AG04449 (cell line): Measurements from ENCODE around the gene TUBGCP5.

Experiments
- CTCF ChIA-PET: fragments of 350-600 bp; formaldehyde crosslinking; extraction: SDS; loops from one replicate; lab custom pipeline; 2021; ENCODE audit warnings: antibody characterized with exemption; lab: Yijun Ruan, JAX
- POLR2A ChIA-PET: fragments of 400-600, 350-600 bp; formaldehyde crosslinking; extraction: SDS; loops from one replicate; lab custom pipeline; 2020; ENCODE audit warnings: antibody characterized with exemption, inconsistent platforms; lab: Yijun Ruan, JAX
- DNase-seq: peaks from one replicate; pipeline ENCODE4 v3.0.0-alpha.2; 2010; ENCODE audit warnings: low read depth, low spot score
- H3K4me3 ChIP-seq: 2 replicates; pipeline ENCODE4 v1.5.1; 2011; ENCODE audit warnings: low read depth, mild to moderate bottlenecking, control low read depth, low read length
- TF ChIP-seq, protein P1 (sequence below): IDR thresholded peaks from one replicate; pipeline ENCODE4 v1.5.1; 2011; ENCODE audit warnings: mild to moderate bottlenecking, moderate library complexity, low read length, control low read depth, inconsistent platforms; ENCODE audit not compliant: insufficient read depth; ENCODE audit errors: missing control alignments

Gene TUBGCP5

DNA sequence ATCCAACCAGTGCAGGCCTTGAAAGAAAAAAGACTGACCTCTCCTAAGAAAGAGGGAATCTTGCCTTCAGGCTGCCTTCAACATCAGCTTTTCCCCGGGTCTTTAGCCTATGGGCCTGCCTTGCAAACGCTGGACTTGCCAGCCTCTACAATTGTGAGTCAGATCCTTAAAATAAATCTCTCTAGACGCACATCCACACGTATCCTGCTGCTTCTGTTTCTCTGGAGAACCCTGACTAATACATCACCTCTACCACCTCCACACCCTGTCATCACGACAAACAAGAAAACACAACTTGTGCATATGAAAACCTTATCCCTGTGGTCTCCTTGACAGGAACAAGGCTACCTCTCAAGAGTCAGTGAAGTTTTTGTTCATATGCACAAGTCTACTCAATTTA is 71.0 kb downstream of the TUBGCP5 start:
- TF ChIP-seq, protein P1, sequence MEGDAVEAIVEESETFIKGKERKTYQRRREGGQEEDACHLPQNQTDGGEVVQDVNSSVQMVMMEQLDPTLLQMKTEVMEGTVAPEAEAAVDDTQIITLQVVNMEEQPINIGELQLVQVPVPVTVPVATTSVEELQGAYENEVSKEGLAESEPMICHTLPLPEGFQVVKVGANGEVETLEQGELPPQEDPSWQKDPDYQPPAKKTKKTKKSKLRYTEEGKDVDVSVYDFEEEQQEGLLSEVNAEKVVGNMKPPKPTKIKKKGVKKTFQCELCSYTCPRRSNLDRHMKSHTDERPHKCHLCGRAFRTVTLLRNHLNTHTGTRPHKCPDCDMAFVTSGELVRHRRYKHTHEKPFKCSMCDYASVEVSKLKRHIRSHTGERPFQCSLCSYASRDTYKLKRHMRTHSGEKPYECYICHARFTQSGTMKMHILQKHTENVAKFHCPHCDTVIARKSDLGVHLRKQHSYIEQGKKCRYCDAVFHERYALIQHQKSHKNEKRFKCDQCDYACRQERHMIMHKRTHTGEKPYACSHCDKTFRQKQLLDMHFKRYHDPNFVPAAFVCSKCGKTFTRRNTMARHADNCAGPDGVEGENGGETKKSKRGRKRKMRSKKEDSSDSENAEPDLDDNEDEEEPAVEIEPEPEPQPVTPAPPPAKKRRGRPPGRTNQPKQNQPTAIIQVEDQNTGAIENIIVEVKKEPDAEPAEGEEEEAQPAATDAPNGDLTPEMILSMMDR = no peak
- no peak overlapping the region for H3K4me3 ChIP-seq
- ChIA-PET POLR2A (no interaction called here), CTCF (no interaction called here)
- DNase-seq = peak; percentile 59

DNA sequence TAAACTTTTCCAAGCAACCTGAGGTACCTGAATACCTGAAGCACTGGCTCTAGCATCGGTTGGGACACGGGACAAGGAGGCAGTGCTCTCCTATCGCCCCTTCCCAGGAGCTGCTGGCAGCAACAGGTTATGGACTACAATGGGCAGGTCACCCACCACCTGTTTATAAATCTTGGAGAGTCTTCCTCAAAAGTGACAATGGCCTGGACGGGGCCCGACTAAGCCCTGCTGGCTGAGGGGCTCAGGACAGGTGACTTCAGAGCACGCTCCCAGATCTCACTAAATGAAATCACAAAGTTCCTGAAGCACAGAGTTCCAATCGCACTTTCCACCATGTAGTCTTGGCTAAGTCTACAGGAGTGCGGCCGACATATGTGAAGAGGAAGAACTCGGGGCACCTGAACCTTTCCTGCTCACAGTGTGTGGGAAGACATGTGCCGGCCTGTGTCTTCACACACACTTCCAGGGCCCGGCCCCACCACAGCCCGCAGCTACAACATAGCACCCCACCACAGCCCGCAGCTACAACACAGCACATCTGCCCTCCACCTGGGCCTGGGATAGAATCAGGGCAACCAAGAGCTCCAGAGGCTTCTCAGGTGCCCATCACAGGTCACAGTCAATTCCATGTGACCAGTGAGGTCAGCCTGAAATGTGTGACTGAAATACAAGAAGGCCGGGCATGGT is 72.1 kb downstream of the TUBGCP5 start:
- no peak for DNase-seq
- CTCF ChIA-PET = no interaction called here
- TF ChIP-seq, protein P1 = no peak

DNA sequence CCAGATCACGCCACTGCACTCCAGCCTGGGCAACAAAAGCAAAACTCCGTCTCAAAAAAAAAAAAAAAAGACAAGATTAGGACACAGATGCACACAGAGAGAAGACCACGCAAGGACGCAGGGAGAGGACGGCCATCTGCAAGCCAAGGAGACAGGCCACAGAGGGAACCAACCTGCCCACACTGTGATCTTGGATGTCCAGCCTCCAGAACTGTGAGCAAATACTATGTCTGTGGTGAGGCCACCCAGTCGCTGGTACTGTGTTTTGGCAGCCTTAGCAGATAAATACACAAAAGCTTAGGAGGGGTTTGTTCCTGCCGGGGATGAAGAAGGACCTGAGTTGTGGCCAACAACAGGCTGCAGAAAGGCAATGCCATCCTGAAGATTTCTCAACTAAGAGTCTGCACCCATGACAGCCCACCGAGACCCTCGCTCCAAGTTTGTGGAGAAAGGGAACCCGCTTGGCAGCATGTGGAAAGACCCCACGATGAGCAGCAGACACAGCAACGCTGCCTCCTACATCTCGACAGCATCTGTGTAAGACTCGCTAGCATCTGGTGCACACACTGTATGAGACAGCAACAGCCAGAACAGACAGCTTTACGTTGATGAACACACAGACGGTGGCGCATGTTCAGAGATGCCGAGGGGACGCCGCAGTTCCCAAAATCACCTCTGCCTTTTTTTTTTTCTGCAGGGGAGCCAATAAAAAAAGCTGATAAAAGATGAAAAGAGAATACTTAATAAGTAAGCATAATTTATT is 72.9 kb downstream of the TUBGCP5 start:
- POLR2A ChIA-PET = no interaction called here
- no peak overlapping the region for H3K4me3 ChIP-seq
- TF ChIP-seq, protein P1 = no peak
- CTCF ChIA-PET = no interaction called here
- DNase-seq = no peak

More for the DNA sequence above, 72.1 kb downstream of the TUBGCP5 start:
- no peak overlapping the region for H3K4me3 ChIP-seq
- POLR2A ChIA-PET = no interaction called here

DNA sequence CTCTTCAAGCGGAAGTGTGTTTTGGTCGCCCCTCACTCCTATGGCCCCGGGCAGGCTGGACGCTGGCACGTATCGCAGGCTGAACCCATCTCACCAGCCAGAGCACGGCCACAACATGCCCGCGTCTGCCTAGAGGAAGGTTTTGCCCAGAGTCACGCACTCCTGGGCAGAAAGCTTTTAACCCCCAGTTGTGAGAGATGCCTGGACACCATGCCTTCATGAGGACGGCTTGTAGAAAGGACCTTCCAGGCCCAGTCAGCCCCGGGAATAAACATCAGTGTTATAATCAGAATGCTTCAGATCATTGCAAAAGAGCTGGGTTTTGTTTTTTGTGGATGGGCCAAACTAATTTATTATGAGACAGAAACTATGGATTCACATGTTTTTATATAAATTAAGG is 75.7 kb downstream of the TUBGCP5 start:
- no peak overlapping the region for H3K4me3 ChIP-seq
- CTCF ChIA-PET = interaction anchor here (1.1 to 1.3 kb wide), 2 partner anchors 9 to 16 kb away, joined by 4 read pairs; no protein-coding TSS in a partner anchor
- POLR2A ChIA-PET = interaction anchor here (0.6 to 1.0 kb wide), 3 partner anchors 11 to 76 kb away, joined by 3 to 4 read pairs (median 3); partner anchors contain the start of gene TUBGCP5
- DNase-seq = no peak
- TF ChIP-seq, protein P1 = no peak

DNA sequence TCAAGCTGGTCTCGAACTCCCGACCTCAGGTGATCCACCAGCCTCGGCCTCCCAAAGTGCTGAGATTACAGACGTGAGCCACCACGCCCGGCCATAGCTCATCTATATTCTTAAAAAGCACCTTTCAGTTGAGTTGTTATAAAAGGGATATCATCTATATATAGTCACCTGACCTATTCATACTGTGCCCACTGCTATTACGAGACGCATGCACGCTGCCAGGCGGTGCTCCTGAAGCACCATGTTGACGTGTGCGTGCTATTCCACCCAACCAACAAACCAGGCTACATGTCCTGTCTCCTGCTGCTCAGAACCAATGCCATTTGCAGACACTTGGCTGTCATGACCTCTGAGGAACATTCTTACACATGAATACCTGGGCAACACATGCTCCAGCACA is 76.8 kb downstream of the TUBGCP5 start:
- CTCF ChIA-PET = no interaction called here
- POLR2A ChIA-PET = no interaction called here

More for the DNA sequence above, 76.8 kb downstream of the TUBGCP5 start:
- H3K4me3 ChIP-seq = no peak overlapping the region
- no peak for DNase-seq
- TF ChIP-seq, protein P1 = no peak
